H1 (cell line): ENCODE data around the gene ZNF689. TPM values are rescaled to one million over a fixed set of nuclear protein-coding genes. Genes with fewer than 3 reads are reported as not detected.
"Not testable (repeated sequence)": the region's sequence is repeated elsewhere in the genome, so short reads cannot be mapped to it uniquely, and the experiment has no call there.

ENCODE experiments used
- CTCF ChIA-PET: fragments of 300-600 bp; sonication (Branson Sonifier 250); formaldehyde crosslinking; loops from one replicate; lab custom pipeline; 2021; ENCODE audit not compliant: partially characterized antibody; lab: Charles Lee
- POLR2A ChIA-PET: fragments of 300-600 bp; sonication (Branson Sonifier 250); formaldehyde crosslinking; loops from one replicate; lab custom pipeline; 2021; ENCODE audit warnings: inconsistent platforms; ENCODE audit not compliant: partially characterized antibody; lab: Charles Lee
- DNase-seq, 2 experiments: peaks; one replicate each; pipeline versions ENCODE4 v3.0.0 to v3.0.0-alpha.2; 2010 to 2022; ENCODE audit warnings: low spot score in 2 of 2, low read depth in 1 of 2, mixed read lengths in 1 of 2
- FAIRE-seq: peaks from 2 replicates; lab custom pipeline; 2011; peaks lifted over from hg19 to GRCh38; lab: Jason Lieb, UNC
- H2AFZ ChIP-seq: 2 replicates; pipeline ENCODE4 v1.8.1; 2012; ENCODE audit warnings: low read length, inconsistent platforms
- H2AK5ac ChIP-seq: 2 replicates; pipeline ENCODE4 v1.6.1; 2013; ENCODE audit warnings: low read depth, low read length
- H2BK120ac ChIP-seq: replicated peaks from 2 replicates; pipeline ENCODE3; 2013; ENCODE audit warnings: low read depth, low read length, inconsistent platforms
- H2BK12ac ChIP-seq: 2 replicates; pipeline ENCODE4 v1.6.1; 2013; ENCODE audit warnings: low read depth, low read length
- H2BK15ac ChIP-seq: 2 replicates; pipeline ENCODE4 v1.6.1; 2013; ENCODE audit warnings: low read length
- H2BK20ac ChIP-seq: 2 replicates; pipeline ENCODE4 v1.6.1; 2013; ENCODE audit warnings: low read length
- H2BK5ac ChIP-seq: 2 replicates; pipeline ENCODE4 v1.6.1; 2013; ENCODE audit warnings: low read depth, low read length
- H3K14ac ChIP-seq: 2 replicates; pipeline ENCODE4 v1.6.1; 2013; ENCODE audit warnings: inconsistent platforms; ENCODE audit not compliant: insufficient read length
- H3K18ac ChIP-seq: 2 replicates; pipeline ENCODE4 v1.6.1; 2013; ENCODE audit warnings: low read length; ENCODE audit errors: extremely low read depth
- H3K23ac ChIP-seq: 2 replicates; pipeline ENCODE4 v1.6.1; 2013; ENCODE audit warnings: inconsistent platforms; ENCODE audit not compliant: insufficient read length
- H3K23me2 ChIP-seq: 2 replicates; pipeline ENCODE4 v1.6.1; 2013; ENCODE audit warnings: low read depth, low read length
- H3K27ac ChIP-seq: 2 replicates; pipeline ENCODE4 v1.6.1; 2011; ENCODE audit warnings: low read depth, low read length, inconsistent platforms
- H3K27me3 ChIP-seq, 4 experiments: replicated peaks in 1 of 4; 1 replicate in 1 of 4; 2 replicates in 3 of 4; pipeline versions ENCODE4 v1.6.1 to v1.8.1; 2011 to 2013; ENCODE audit warnings: low read length in 3 of 4, mild to moderate bottlenecking in 3 of 4, inconsistent platforms in 2 of 4, mixed read lengths in 2 of 4, moderate library complexity in 1 of 4; ENCODE audit not compliant: control insufficient read depth in 3 of 4, insufficient read depth in 3 of 4; ENCODE audit errors: extremely low read depth in 1 of 4
- H3K36me3 ChIP-seq, 4 experiments: 2 replicates each; pipeline versions ENCODE4 v1.6.1 to v1.8.1; 2011 to 2013; ENCODE audit warnings: mild to moderate bottlenecking in 4 of 4, low read length in 3 of 4, moderate library complexity in 2 of 4, control low read depth in 1 of 4, inconsistent platforms in 1 of 4; ENCODE audit not compliant: insufficient read depth in 4 of 4, control insufficient read depth in 2 of 4
- H3K4ac ChIP-seq: replicated peaks from 2 replicates; pipeline ENCODE3; 2013; ENCODE audit warnings: low read length, low read depth, mixed read lengths, inconsistent platforms; ENCODE audit not compliant: insufficient read length
- H3K4me1 ChIP-seq, 4 experiments: replicated peaks in 1 of 4; 1 replicate in 1 of 4; 2 replicates in 3 of 4; pipeline versions ENCODE4 v1.6.1 to v1.8.1; 2011 to 2013; ENCODE audit warnings: low read length in 3 of 4, inconsistent platforms in 2 of 4, mixed read lengths in 1 of 4; ENCODE audit not compliant: insufficient read depth in 4 of 4, control insufficient read depth in 3 of 4
- H3K4me2 ChIP-seq, 2 experiments: 2 replicates each; pipeline versions ENCODE4 v1.6.1 to v1.8.1; 2011 to 2013; ENCODE audit warnings: low read depth in 2 of 2, low read length in 2 of 2, control low read depth in 1 of 2, inconsistent platforms in 1 of 2, mild to moderate bottlenecking in 1 of 2; ENCODE audit not compliant: insufficient read depth in 1 of 2
- H3K4me3 ChIP-seq, 4 experiments: fragments of 200-600, 300-600 bp in 1 of 4; sonication (generic), shearing (Covaris generic), sonication (Bioruptor Twin) in 1 of 4; 2 replicates each; pipeline versions ENCODE4 v1.5.1 to v1.8.1; 2011 to 2016; ENCODE audit warnings: low read length in 4 of 4, low read depth in 3 of 4, control low read depth in 2 of 4, inconsistent platforms in 2 of 4, mild to moderate bottlenecking in 2 of 4, mixed read lengths in 1 of 4, moderate library complexity in 1 of 4; ENCODE audit not compliant: insufficient read depth in 2 of 4; ENCODE audit errors: extremely low read depth in 1 of 4
- H3K56ac ChIP-seq: replicated peaks from 2 replicates; pipeline ENCODE3; 2013; ENCODE audit warnings: low read depth, mild to moderate bottlenecking, mixed read lengths, low read length, inconsistent platforms; ENCODE audit not compliant: insufficient read length
- H3K79me1 ChIP-seq: 2 replicates; pipeline ENCODE4 v1.6.1; 2013; ENCODE audit warnings: low read depth, low read length, control low read depth
- H3K79me2 ChIP-seq, 2 experiments: 2 replicates each; pipeline versions ENCODE4 v1.6.1 to v1.8.1; 2012 to 2013; ENCODE audit warnings: low read length in 2 of 2, mild to moderate bottlenecking in 2 of 2, inconsistent platforms in 1 of 2; ENCODE audit not compliant: insufficient read depth in 2 of 2, control insufficient read depth in 1 of 2
- H3K9ac ChIP-seq, 4 experiments: replicated peaks in 1 of 4; 1 replicate in 1 of 4; 2 replicates in 3 of 4; pipeline versions ENCODE4 v1.6.1 to v1.8.1; 2011 to 2013; ENCODE audit warnings: low read depth in 3 of 4, low read length in 3 of 4, control low read depth in 2 of 4, mild to moderate bottlenecking in 2 of 4, moderate library complexity in 2 of 4, inconsistent platforms in 1 of 4; ENCODE audit errors: extremely low read depth in 1 of 4
- H3K9me3 ChIP-seq, 2 experiments: 2 replicates each; pipeline versions ENCODE4 v1.6.1 to v1.8.1; 2012 to 2013; ENCODE audit warnings: mild to moderate bottlenecking in 2 of 2, moderate library complexity in 2 of 2, control low read depth in 1 of 2, inconsistent platforms in 1 of 2, low read depth in 1 of 2, low read length in 1 of 2, mixed read lengths in 1 of 2; ENCODE audit not compliant: insufficient read depth in 2 of 2
- H4K20me1 ChIP-seq, 2 experiments: replicated peaks in 1 of 2; 2 replicates each; pipeline versions ENCODE3 to v1.8.1; 2011 to 2013; ENCODE audit warnings: inconsistent platforms in 2 of 2, low read length in 2 of 2, mild to moderate bottlenecking in 1 of 2; ENCODE audit not compliant: insufficient read depth in 2 of 2, control insufficient read depth in 1 of 2
- H4K5ac ChIP-seq: 2 replicates; pipeline ENCODE4 v1.6.1; 2013; ENCODE audit warnings: low read length, low read depth, mixed read lengths, inconsistent platforms; ENCODE audit not compliant: insufficient read length
- H4K8ac ChIP-seq: 2 replicates; pipeline ENCODE4 v1.8.0; 2013; ENCODE audit warnings: mild to moderate bottlenecking, moderate library complexity, low read length, inconsistent platforms; ENCODE audit not compliant: insufficient read depth; ENCODE audit errors: extremely low read depth
- H4K91ac ChIP-seq: replicated peaks from 2 replicates; pipeline ENCODE3; 2013; ENCODE audit warnings: low read length, mixed read lengths, inconsistent platforms; ENCODE audit not compliant: insufficient read length
- WGBS, 2 experiments: shearing (Covaris generic) in 1 of 2; methylation state at CpG; one replicate each; pipeline versions ENCODE4 v1.1.6 to v1.1.7; 2013 to 2015; ENCODE audit warnings: low lambda C conversion rate in 2 of 2, mixed read lengths in 2 of 2, inconsistent platforms in 1 of 2, low coverage in 1 of 2, missing lambda C conversion rate in 1 of 2; ENCODE audit not compliant: insufficient replicate concordance in 2 of 2, insufficient coverage in 1 of 2, insufficient read length in 1 of 2; ENCODE audit errors: extremely low coverage in 1 of 2, missing lambda C conversion rate in 1 of 2; 5-methylcytosine and 5-hydroxymethylcytosine counted together
- polyA plus RNA-seq, 7 experiments: library from polyadenylated mRNA; depleted of rRNA in 3 of 7; stranded (reverse) in 5 of 7; unstranded in 2 of 7; fragments of >200 nt in 5 of 7; fragments of 200-250 nt in 2 of 7; gene quantifications; 1 replicate in 5 of 7; 2 replicates in 1 of 7; 4 replicates in 1 of 7; pipeline versions ENCODE4 v1.2.1 to v1.2.3, GENCODE V29; 2011 to 2013; ENCODE audit warnings: missing spikeins in 2 of 7, mixed read lengths in 2 of 7
- total RNA-seq: library from RNA; stranded (reverse); fragmentation: NEBNext Ultra II Directional; extraction: Animal tissue kit (Norgen Biotek cat#: 25700); gene quantifications from 2 replicates; pipeline ENCODE4 v1.2.1, GENCODE V29; 2021

Gene ZNF689
- total and polyA plus RNA-seq, 2 of the 8 experiments (the other 6 are each of a cell fraction or from before 2014, with no cell fraction given), result 14.3 to 15.3 TPM

DNA sequence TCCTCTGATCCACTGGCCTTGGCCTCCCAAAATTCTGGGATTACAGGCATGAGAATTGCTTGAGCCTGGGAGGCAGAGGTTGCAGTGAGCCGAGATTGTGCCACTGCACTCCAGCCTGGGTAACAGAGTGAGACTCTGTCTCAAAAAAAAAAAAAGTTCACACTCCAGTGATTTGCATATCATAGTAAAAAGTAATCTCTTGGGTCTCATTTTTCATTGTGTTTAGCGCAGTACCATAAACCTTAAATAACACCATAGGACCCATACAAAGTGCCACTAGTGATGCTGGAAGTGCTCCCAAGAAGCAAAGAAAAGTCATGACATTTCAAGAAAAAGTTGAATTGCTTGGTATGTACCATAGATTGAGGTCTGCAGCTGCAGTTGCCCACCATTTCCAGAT, 20.6 kb downstream of the ZNF689 start:
- CTCF ChIA-PET, result interaction anchor here (1.1 kb wide), 1 partner anchor 148 kb away, joined by 3 read pairs; no protein-coding TSS in a partner anchor
- H3K23me2 ChIP-seq, H2BK120ac ChIP-seq, H4K91ac ChIP-seq, H2BK12ac ChIP-seq, H2BK20ac ChIP-seq, H3K27me3 ChIP-seq, H3K18ac ChIP-seq, H4K5ac ChIP-seq, H4K8ac ChIP-seq, FAIRE-seq, DNase-seq, H3K4me2 ChIP-seq, H3K4me3 ChIP-seq, H2AK5ac ChIP-seq, H3K9ac ChIP-seq, H3K27ac ChIP-seq, H2BK15ac ChIP-seq, H3K36me3 ChIP-seq, H2AFZ ChIP-seq, H3K23ac ChIP-seq, H3K9me3 ChIP-seq, POLR2A ChIA-PET, H3K79me1 ChIP-seq, H2BK5ac ChIP-seq, H4K20me1 ChIP-seq, H3K56ac ChIP-seq, H3K79me2 ChIP-seq, H3K14ac ChIP-seq, H3K4me1 ChIP-seq, H3K4ac ChIP-seq: not testable (repeated sequence)
- 89% methylated on average over 2 of the region's 2 CpGs; no CpG with 5 or more reads in 1 of the 2 experiments for WGBS, 2 experiments
